IMR-90 (cell line): ENCODE data around the gene HAUS3. TPM values are rescaled to one million over a fixed set of nuclear protein-coding genes. Genes with fewer than 3 reads are reported as not detected.

ENCODE experiments used
- ATAC-seq: fragments of 200-7000 bp; cut with Tn5 transposase; 2 replicates; pipeline ENCODE4 v1.9.1; 2020; ENCODE audit warnings: low read depth, mild to moderate bottlenecking, moderate library complexity
- BruUV-seq: library from RNA; stranded (reverse); fragments of 400-500 nt; replicated peaks from 2 replicates; lab custom pipeline; 2021; lab: Mats Ljungman, UMichigan
- CTCF ChIA-PET: fragments of 300-600 bp; formaldehyde crosslinking; extraction: SDS; loops from one replicate; lab custom pipeline; 2021; ENCODE audit warnings: antibody characterized with exemption; lab: Yijun Ruan, JAX
- POLR2A ChIA-PET: fragments of 300-600 bp; sonication (Branson Sonifier 250); formaldehyde crosslinking; loops from one replicate; lab custom pipeline; 2022; ENCODE audit warnings: antibody characterized with exemption; ENCODE audit not compliant: unreplicated experiment; lab: Charles Lee
- DNase-seq: peaks from one replicate; pipeline ENCODE4 v3.0.0; 2013
- H2AFZ ChIP-seq: replicated peaks from 2 replicates; pipeline ENCODE3; 2013; ENCODE audit warnings: low read length, mild to moderate bottlenecking; ENCODE audit not compliant: poor library complexity
- H2AK5ac ChIP-seq: 2 replicates; pipeline ENCODE4 v1.6.1; 2013; ENCODE audit warnings: low read depth, low read length, inconsistent platforms
- H2AK9ac ChIP-seq: replicated peaks from 2 replicates; pipeline ENCODE3; 2013; ENCODE audit warnings: mild to moderate bottlenecking, low read depth, low read length, moderate library complexity; ENCODE audit not compliant: poor library complexity
- H2BK120ac ChIP-seq: 2 replicates; pipeline ENCODE4 v1.6.1; 2013; ENCODE audit warnings: low read depth, low read length, inconsistent platforms
- H2BK15ac ChIP-seq: 3 replicates; pipeline ENCODE4 v1.6.1; 2013; ENCODE audit warnings: low read depth, low read length, inconsistent platforms
- H2BK20ac ChIP-seq: 2 replicates; pipeline ENCODE4 v1.6.1; 2013; ENCODE audit warnings: low read depth, mild to moderate bottlenecking, inconsistent platforms, low read length, moderate library complexity
- H2BK5ac ChIP-seq: 2 replicates; pipeline ENCODE4 v1.6.1; 2013; ENCODE audit warnings: mild to moderate bottlenecking, low read depth, low read length, inconsistent platforms; ENCODE audit not compliant: poor library complexity, severe bottlenecking
- H3K14ac ChIP-seq: replicated peaks from 2 replicates; pipeline ENCODE4 v1.6.1; 2013; ENCODE audit warnings: low read depth, low read length, inconsistent platforms
- H3K18ac ChIP-seq: 2 replicates; pipeline ENCODE4 v1.6.1; 2013; ENCODE audit warnings: low read depth, low read length, control low read depth
- H3K23ac ChIP-seq: 2 replicates; pipeline ENCODE4 v1.6.1; 2013; ENCODE audit warnings: low read depth, low read length, inconsistent platforms
- H3K27ac ChIP-seq: 2 replicates; pipeline ENCODE4 v1.5.1; 2013; ENCODE audit warnings: mild to moderate bottlenecking, control low read depth, low read length; ENCODE audit not compliant: insufficient read depth
- H3K27me3 ChIP-seq: 2 replicates; pipeline ENCODE4 v1.6.1; 2013; ENCODE audit warnings: low read length; ENCODE audit not compliant: control insufficient read depth, insufficient read depth
- H3K36me3 ChIP-seq: 2 replicates; pipeline ENCODE4 v1.6.1; 2013; ENCODE audit warnings: low read length, mixed read lengths; ENCODE audit not compliant: control insufficient read depth, insufficient read depth
- H3K4ac ChIP-seq: 2 replicates; pipeline ENCODE4 v1.6.1; 2013; ENCODE audit warnings: low read depth, low read length, inconsistent platforms
- H3K4me1 ChIP-seq: 2 replicates; pipeline ENCODE4 v1.6.1; 2013; ENCODE audit warnings: low read length, mixed read lengths; ENCODE audit not compliant: control insufficient read depth, insufficient read depth
- H3K4me2 ChIP-seq: 2 replicates; pipeline ENCODE4 v1.6.1; 2013; ENCODE audit warnings: low read depth, mild to moderate bottlenecking, control low read depth, low read length, moderate library complexity
- H3K4me3 ChIP-seq: 2 replicates; pipeline ENCODE4 v1.5.1; 2013; ENCODE audit warnings: low read depth, mild to moderate bottlenecking, control low read depth, low read length, moderate library complexity; ENCODE audit not compliant: insufficient read depth
- H3K56ac ChIP-seq: 2 replicates; pipeline ENCODE4 v1.6.1; 2013; ENCODE audit warnings: low read length, inconsistent platforms; ENCODE audit not compliant: insufficient read depth; ENCODE audit errors: extremely low read depth
- H3K79me1 ChIP-seq, 2 experiments: 2 replicates each; pipeline ENCODE4 v1.6.1; 2013; ENCODE audit warnings: low read length in 2 of 2, inconsistent platforms in 1 of 2, low read depth in 1 of 2
- H3K9ac ChIP-seq: 2 replicates; pipeline ENCODE4 v1.6.1; 2013; ENCODE audit warnings: low read depth, low read length, control low read depth
- H3K9me1 ChIP-seq: 2 replicates; pipeline ENCODE4 v1.6.1; 2013; ENCODE audit warnings: low read length, inconsistent platforms; ENCODE audit not compliant: insufficient read depth
- H3K9me3 ChIP-seq: 2 replicates; pipeline ENCODE4 v1.6.1; 2013; ENCODE audit warnings: low read length; ENCODE audit not compliant: control insufficient read depth, insufficient read depth
- H4K20me1 ChIP-seq: 2 replicates; pipeline ENCODE4 v1.6.1; 2013; ENCODE audit warnings: low read length, inconsistent platforms; ENCODE audit not compliant: insufficient read depth
- H4K5ac ChIP-seq: 2 replicates; pipeline ENCODE4 v1.6.1; 2013; ENCODE audit warnings: mild to moderate bottlenecking, low read depth, low read length, control low read depth
- H4K8ac ChIP-seq, 2 experiments: 2 replicates each; pipeline ENCODE4 v1.6.1; 2013; ENCODE audit warnings: low read depth in 2 of 2, low read length in 2 of 2, control low read depth in 1 of 2, inconsistent platforms in 1 of 2
- H4K91ac ChIP-seq: 2 replicates; pipeline ENCODE4 v1.6.1; 2013; ENCODE audit warnings: low read depth, low read length, inconsistent platforms; ENCODE audit not compliant: insufficient read depth
- CHD1 ChIP-seq: IDR thresholded peaks from 2 replicates; pipeline ENCODE4 v1.6.1; 2012; ENCODE audit warnings: low read depth, low read length, improper control_type of control experiment
- CTCF ChIP-seq: conservative IDR thresholded peaks from 2 replicates; pipeline ENCODE4 v1.5.1; 2012; ENCODE audit warnings: mild to moderate bottlenecking, low read depth, low read length, improper control_type of control experiment
- FOS ChIP-seq: fragments of 150-350 bp; IDR thresholded peaks from 2 replicates; pipeline ENCODE4 v1.6.1; 2016; ENCODE audit warnings: low read depth, low read length
- POLR2A ChIP-seq: IDR thresholded peaks from 2 replicates; pipeline ENCODE4 v1.6.1; 2012; ENCODE audit warnings: mild to moderate bottlenecking, low read depth, low read length
- RAD21 ChIP-seq: IDR thresholded peaks from 2 replicates; pipeline ENCODE4 v1.6.1; 2012; ENCODE audit warnings: low read length, improper control_type of control experiment
- RFX5 ChIP-seq: IDR thresholded peaks from 2 replicates; pipeline ENCODE4 v1.8.0; 2012; ENCODE audit warnings: low read depth, mild to moderate bottlenecking, low read length, moderate library complexity
- WGBS, 2 experiments: methylation state at CpG; one replicate each; pipeline versions ENCODE4 v1.1.5 to v1.1.7; 2013; ENCODE audit warnings: missing lambda C conversion rate in 2 of 2; ENCODE audit not compliant: insufficient read length in 1 of 2; ENCODE audit errors: extremely low coverage in 2 of 2; 5-methylcytosine and 5-hydroxymethylcytosine counted together
- dilution Hi-C: fragments of 300-500 bp; cut with HindIII; formaldehyde crosslinking; loops from one replicate; pipeline ENCODE4 v1.14.3; 2018; ENCODE audit warnings: low sequenced_read_pairs; ENCODE audit not compliant: unreplicated experiment
- in situ Hi-C: fragments of 300-500 bp; cut with MboI; formaldehyde crosslinking; loops from 3 replicates; pipeline ENCODE4 v1.14.3; 2019; ENCODE audit warnings: low sequenced_read_pairs, inconsistent platforms, mixed read lengths
- intact Hi-C: fragments of 100-400 bp; cut with micrococcal nuclease; formaldehyde crosslinking; loops from 2 replicates; pipeline ENCODE4 v1.10.0; 2022
- polyA plus RNA-seq, 3 experiments: library from polyadenylated mRNA; depleted of rRNA; stranded (reverse); fragments of >200 nt; gene quantifications; 2 replicates each; pipeline ENCODE4 v1.2.3, GENCODE V29; 2012; ENCODE audit warnings: low replicate concordance in 1 of 3
- total RNA-seq: library from RNA; depleted of rRNA; stranded (reverse); fragments of >200 nt; gene quantifications from 2 replicates; pipeline ENCODE4 v1.2.3, GENCODE V29; 2012

HAUS3 gene
- total and polyA plus RNA-seq, 2 of the 4 experiments (the other 2 are of a cell fraction): 4.3 to 4.8 TPM

- Histone ChIP-seq H3K27me3 (no peaks in the 10 kb centered on the region), H3K14ac (no peak overlapping the region), H3K9me3 (no peaks in the 10 kb centered on the region), H3K23ac (no peak overlapping the region), H4K20me1 (peaks cover 8% of the 10 kb centered on the region; the same call in 1 of the 2 replicates), H2BK20ac (no peak overlapping the region), H3K4me3 (no peak overlapping the region), H3K27ac (no peak overlapping the region), H2AK9ac (no peak overlapping the region), H3K18ac (no peak overlapping the region), H2AFZ (peak overlapping the region; percentile 23), H2AK5ac (no peak overlapping the region), H3K4ac (no peak overlapping the region), H2BK5ac (no peak overlapping the region), H4K8ac (no peak overlapping the region), H3K36me3 (no peaks in the 10 kb centered on the region), H2BK120ac (no peak overlapping the region), H3K9me1 (peaks cover 6% of the 10 kb centered on the region; the same call in 1 of the 2 replicates), H3K4me1 (peaks cover 12% of the 10 kb centered on the region), H3K9ac (no peak overlapping the region), H3K4me2 (no peak overlapping the region), H3K79me1 (no peaks in the 10 kb centered on the region), H4K91ac (no peak overlapping the region), H3K56ac (no peak overlapping the region), H2BK15ac (no peak overlapping the region), H4K5ac (no peak overlapping the region)
- no peak for DNase-seq
- in situ Hi-C loops (no loop called here), dilution Hi-C loops (no loop called here), intact Hi-C loops (no loop called here)
- POLR2A ChIA-PET: no interaction called here
- 100% methylated on average over 2 of the region's 10 CpGs; no CpG with 5 or more reads in 1 of the 2 experiments for WGBS, 2 experiments
- no TSS peak for BruUV-seq
- ATAC-seq: no peak
- no peak for TF ChIP-seq RAD21
- no peak for TF ChIP-seq CHD1
- TF ChIP-seq CTCF: no peak
- no peak for TF ChIP-seq POLR2A
- TF ChIP-seq FOS: no peak
- no peak for TF ChIP-seq RFX5
- CTCF ChIA-PET: no interaction called here
Measured at GRCh38 chr4:2288051-2288541, 46.2 kb upstream of the HAUS3 start.
